HG02884 (cell line): Measurements from ENCODE around the gene HPD.
"Not testable (repeated sequence)": the region's sequence is repeated elsewhere in the genome, so short reads cannot be mapped to it uniquely, and the experiment has no call there.

Experiments
- ATAC-seq: cut with Tn5 transposase; IDR thresholded peaks from one replicate; pipeline ENCODE4 v1.9.1; 2021; ENCODE audit warnings: mild to moderate bottlenecking, moderate library complexity; ENCODE audit not compliant: unreplicated experiment

HPD gene

DNA sequence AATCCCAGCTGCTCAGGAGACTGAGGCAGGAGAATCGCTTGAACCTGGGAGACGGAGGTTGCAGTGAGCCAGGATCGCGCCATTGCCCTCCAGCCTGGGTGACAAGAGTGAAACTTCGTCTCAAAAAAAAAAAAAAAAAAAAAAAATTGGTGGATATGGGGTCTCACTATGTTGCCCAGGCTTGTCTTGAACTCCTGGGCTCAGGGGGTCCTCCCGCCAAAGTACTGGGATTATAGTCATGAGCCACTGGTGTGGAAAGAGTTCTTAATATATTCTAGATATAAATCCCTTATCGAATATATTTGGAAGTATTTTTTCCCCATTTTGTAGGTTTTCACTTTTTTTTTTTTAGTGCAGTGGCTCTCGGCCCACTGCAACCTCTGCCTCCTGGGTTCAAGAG, 10.6 kb upstream of the HPD start:
- not testable (repeated sequence) for ATAC-seq

DNA sequence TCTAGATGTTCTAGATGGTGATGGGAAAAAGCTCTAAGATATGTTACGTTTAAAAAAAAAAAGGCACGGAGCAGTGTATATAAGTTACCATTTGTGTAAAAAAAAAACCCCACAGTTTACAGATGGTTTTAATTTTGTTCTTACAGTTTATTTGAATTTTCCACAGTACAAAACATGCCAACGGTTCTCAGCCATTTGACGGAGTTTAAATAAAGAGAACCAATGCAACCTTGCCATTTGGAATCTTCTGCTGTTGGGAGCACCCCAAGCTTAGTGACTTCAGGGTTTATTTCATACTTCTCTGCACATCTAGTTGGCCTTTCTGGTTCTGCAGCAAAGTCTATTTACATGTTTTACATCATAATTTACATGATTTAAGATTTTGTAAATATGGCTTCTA, 7.7 kb upstream of the HPD start:
- no peak for ATAC-seq

DNA sequence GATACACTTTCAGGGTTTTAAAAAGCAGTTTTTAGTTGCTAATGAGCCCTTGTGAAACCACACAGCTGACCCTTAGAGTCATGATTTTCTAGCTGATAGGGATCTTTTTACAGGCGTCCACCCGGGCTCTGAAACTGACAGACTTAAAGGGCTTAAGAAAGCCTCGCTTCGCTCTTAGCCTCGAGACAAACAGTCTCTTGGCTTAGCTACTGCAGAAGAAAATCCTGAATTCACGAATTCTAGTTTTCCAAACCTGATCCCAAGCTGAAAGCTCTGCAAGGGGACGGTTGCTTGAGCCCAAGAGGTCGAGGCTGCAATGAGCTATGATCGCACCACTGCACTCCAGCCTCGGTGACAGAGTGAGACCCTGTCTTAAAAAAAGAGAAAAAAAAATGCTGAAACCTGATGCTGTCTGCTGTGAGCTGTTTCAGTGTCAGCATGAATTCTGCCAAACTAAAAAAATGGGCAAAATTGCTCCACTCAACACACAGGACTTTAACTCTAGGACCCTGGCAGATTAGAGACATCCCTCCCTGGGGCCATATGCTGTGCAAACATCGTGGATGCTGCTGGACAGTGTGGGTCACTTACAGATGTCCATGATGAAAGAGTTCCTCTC, 3.1 kb upstream of the HPD start:
- no peak for ATAC-seq

DNA sequence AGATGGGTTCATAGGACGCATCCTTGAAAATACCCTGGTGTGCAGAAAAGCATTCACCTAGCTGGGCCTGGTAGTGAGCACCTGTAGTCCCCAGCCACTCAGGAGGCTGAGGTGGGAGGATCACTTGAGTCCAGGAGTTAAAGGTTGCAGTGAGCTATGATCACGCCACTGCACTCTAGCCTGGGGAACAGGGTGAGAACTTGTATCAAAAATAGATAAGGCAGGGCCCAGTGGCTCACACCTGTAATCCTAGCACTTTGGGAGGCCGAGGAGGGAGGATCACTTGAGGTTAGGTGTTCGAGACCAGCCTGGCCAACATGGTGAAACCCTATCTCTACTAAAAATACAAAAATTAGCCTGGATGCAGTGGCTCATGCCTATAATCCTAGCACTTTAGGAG, 2.0 kb upstream of the HPD start:
- not testable (repeated sequence) for ATAC-seq

DNA sequence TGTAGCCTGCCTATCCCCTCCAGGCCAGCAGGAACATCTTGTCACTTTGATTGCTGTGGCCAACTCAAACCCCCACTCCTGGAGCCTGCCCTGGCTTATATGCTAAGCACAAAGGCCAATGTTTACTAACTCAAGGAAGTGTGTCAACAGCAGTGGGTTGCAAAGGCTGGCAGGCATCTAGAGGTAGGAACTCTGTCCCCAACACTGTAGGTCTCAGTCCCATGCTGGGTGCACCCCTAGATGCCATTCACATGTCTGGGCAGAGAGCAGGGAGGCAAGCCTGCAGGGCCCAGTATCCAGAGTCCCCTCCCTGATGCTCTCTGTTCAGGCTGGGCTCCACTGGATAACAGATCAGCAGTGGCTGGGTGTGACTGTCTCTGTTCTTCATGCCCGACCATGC, 1.6 kb upstream of the HPD start:
- ATAC-seq, result no peak

DNA sequence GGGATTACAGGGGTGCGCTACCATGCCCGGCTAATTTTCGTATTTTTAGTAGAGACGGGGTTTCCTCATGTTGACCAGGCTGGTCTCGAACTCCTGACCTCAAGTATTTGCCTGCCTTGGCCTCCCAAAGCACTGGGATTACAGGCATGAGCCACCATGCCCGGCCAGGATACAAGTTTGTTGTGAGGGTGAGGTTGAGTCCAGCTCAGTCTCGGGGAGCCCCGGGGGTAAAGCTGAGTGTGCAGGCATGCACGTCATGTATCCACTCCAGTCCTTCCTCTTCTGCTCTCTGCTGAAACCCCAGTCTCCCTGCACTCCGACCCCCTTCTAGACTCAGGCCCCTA, 369 bp downstream of the HPD start:
- no peak for ATAC-seq

DNA sequence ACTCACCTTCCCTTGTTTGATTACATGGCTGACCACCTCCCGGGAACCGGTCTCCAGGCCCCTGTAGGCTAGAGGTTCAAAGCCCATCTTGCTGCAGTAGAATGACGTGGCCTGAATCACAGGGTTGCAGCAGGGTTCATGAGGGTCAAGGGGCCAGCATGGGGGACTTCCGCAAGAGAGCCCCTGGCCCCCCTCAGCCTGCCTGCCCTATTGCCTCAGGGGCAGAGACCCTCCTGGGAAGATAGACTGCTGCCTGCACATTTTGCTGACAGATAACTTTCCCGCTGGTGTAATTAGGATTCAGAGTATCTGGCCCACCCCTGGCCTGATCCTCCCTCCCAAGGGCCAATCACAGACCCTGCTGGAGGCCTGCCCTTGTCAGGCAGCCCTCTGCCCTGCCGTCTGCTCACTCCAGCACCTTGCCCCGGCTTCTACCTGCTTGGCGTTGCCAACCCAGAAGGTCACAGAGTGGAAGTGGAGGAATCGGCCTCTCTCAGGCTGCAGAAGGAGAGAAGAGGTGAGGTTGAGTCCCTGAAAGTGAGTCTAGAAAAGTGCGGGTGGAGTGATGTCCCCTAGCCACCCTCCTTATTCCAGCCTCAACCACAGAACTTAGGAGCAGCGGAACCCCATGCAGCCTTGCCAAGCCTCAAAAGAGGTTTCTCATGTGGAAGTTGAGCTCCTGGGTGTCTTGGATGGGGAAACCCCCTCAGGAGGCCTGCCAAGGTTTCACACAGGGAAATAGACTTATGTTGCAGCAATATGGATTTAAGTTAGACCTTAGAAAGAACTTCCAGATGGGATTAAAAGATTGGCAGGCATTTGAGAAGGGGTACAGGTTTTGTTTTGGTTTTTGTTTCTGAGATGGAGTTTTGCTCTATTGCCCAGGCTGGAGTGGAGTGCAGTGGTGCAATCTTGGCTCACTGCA, 1.1 kb downstream of the HPD start:
- ATAC-seq, result no peak

DNA sequence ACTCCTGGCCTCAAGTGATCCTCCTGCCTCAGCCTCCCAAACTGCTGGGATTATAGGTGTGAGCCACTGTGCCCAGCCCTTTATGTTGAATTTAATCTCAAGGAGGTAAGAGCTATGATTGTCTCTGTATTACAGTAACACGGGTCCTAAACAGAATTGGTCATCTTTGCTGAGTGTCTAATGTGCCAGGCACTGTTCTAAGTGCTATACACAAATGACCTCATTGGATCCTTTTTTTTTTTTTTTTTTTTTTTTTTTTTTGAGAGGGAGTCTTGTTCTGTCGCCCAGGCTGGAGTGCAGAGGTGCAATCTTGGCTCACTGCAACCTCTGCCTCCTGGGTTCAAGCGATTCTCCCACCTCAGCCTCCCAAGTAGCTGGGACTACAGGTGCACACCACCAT, 6.3 kb downstream of the HPD start:
- ATAC-seq, result not testable (repeated sequence)

DNA sequence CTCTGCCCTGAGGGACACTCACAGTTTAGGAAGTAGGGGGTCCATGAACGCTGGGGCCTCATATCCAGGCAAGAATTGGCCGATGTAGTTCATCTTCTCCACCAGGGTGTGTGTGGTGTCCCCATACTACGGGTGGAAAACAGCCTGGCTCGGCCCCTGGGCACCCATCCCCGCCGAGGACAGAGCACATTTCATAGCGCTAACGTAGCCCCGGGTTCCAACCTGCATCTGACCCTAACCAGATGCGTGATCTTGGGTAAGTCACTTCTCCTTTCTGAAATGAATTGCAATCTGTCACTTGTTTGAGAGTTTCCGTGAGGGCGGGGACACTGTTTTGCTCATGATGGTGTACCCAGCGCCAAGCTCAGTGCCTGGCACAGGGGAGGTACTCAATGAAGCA, 9.0 kb downstream of the HPD start:
- ATAC-seq, result no peak

DNA sequence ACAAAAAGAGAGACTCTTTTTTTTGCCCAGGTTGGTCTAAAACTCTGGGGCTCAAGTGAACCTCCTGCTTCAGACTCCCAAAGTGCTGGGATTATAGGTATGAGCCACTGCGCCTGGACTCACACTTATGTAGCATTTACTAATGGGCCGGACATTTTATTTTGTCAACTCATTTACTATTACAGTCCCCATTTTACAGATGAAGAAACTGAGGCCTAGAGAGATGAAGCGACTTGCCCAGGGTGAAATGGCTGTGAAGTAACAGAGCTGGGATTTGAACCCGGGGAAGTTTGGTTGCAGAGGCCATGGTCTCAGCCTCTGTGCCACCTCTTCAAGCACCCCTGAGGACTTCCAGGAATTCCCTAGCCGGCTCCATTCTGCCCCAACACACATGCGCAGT, 9.4 kb downstream of the HPD start:
- no peak for ATAC-seq

DNA sequence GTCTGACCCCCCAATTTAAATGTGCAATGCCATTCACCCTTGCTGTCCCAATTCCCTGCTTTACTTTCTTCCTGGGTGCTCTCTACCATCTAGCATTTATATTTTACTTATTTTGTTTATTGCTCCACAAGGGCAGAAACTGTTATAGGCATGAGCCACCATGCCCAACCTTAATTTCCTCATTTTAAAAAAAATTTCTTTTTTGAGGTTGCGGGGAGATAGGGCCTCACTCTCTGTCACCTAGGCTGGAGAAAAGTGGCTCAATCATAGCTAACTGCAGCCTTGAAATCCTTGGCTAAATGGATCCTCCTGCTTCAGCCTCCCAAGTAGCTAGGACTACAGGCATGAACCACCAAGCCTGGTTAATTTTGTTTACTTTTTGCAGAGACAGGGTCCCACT, 13.0 kb downstream of the HPD start:
- ATAC-seq, result no peak

DNA sequence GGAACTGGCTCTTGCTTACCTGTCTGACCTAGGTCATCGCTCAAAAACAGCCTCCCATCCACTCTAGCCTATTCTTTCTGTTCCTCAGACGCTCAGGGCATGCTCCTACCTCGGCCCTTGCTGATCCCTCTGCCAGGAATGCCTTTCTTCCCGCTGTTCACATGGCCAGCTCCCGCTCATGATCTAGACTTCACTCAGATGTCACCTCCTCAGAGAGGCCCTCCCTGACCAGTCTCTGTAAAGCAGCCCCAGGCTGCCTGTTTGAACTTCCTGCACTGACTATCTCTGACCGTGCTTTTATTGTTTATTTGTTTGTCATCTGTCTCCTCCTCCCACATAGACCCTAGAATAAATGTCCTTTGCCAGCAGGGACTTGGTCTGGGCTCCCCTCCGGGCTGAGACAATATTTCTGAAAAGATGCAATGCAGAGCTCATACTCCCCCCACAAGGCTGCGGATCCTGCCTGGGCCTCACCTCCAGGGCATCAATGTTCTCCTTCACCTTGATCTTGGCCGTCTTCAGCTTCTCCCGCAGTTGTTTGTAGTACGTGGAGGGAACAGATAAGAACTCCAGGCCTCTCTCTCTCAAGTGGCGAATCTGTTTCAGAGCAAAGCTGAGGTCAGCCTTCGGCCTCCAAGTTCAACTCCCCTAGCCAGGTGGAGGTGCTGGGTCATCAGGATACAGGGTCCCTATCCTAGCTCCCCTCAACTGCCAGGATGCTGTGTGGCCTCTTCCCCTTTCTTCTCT, 15.2 kb downstream of the HPD start:
- no peak for ATAC-seq

DNA sequence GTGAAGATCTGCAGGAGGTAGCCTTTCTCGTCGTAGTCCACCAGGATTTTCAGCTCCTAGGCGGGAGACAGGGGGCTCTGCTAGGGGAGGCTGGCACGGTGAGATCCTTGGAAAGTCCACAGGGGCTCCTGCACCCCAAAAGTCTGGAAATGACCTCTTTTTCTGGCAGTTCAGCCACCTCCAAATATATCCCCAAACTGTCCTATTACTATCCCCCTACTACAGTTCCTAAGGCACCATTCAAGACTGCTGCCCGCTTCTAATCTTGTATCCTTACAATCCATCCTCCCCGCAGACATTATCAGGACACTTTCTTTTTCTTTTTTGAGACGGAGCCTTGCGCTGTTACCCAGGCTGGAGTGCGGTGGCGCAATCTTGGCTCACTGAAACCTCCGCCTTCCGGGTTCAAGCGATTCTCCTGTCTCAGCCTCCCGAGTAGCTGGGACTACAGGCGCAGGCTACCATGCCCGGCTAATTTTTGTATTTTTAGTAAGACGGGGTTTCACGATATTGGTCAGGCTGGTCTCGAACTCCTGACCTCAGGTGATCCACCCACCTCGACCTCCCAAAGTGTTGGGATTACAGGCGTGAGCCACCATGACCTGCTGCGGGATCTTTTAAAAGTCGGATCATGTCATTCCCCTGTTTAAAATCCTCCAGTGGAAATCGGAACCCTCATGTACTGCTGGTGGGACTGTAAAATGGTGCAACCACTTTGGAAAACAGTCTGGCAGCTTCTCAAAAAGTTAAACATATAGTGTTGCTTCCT, 18.5 kb downstream of the HPD start:
- ATAC-seq, result no peak

DNA sequence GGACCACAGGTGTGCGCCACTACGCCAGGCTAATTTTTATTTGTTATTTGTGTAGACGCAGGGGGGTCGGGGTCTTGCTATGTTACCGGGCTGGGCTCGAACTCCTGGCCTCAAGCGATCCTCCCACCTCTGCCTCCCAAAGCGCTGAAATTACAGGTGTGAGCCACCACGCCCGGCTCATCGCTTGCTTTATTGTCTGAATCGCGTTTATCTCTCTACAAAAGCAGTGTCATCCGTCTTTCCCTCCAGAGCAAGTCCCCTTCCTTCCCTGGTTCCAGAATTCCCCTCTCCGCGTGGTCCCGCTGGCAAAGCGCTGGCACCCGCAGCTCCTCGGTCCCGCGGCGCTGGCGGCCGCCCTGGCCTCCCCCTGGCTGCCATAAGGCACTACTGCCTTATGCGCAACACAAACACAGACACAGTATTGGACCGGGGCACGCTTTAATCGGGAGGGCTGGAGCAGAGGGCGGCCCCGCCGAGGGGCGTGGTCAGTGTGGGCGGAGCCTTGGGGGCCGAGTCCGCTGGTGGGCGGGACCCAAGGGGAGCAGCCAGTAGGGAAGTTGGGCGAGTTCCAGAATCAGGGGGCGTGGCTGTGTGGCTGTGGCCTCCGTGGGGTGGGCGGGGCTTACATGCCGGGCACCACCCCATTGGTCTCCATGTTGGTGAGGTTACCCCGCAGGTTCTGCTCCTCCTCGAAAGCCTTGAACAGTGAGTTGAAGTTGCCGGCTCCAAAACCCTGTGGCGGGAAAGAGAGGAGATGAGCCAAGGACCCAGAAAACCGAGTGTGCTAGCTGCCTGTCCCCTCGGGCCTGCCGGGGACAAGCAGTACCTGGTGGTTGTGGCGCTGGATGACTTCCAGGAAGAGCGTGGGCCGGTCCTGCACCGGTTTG, 19.3 kb downstream of the HPD start:
- ATAC-seq, result peak; percentile 94

DNA sequence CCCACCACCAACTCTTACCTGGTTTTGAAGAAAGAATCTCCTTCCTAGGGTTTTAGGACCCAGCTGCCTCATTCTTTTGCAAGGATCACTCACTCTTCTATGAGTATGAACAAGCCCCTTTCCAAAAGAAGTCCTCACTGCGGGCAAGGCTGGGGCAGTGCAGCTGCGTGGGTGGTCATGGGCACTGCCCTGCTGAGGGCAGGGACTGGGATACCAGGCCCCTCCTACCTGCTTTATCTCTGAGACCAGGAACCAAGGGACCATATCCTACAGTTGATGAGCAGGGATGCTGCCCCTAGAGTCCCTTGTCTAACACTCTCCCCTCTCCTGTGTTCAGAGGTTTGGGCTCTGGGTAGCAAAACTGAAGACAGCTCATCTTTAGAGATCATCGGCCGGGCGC, 20.5 kb downstream of the HPD start:
- ATAC-seq, result no peak

DNA sequence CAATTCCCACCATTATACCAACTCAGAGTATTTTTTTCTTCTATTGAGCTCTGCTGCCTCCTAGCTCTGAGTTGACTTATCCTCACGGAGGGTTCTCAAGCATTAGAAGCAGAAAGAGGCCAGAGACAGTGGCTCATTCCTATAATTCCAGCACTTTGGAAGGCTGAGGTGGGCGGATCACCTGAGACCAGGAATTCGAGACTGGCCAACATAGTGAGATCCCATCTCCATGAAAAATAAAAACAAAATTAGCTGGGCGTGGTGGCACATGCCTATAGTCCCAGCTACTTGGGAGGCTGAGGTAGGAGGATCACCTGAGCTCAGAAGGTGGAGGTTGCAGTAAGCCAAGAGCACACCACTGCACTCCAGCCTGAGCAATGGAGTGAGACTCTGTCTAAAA, 21.0 kb downstream of the HPD start:
- no peak for ATAC-seq

DNA sequence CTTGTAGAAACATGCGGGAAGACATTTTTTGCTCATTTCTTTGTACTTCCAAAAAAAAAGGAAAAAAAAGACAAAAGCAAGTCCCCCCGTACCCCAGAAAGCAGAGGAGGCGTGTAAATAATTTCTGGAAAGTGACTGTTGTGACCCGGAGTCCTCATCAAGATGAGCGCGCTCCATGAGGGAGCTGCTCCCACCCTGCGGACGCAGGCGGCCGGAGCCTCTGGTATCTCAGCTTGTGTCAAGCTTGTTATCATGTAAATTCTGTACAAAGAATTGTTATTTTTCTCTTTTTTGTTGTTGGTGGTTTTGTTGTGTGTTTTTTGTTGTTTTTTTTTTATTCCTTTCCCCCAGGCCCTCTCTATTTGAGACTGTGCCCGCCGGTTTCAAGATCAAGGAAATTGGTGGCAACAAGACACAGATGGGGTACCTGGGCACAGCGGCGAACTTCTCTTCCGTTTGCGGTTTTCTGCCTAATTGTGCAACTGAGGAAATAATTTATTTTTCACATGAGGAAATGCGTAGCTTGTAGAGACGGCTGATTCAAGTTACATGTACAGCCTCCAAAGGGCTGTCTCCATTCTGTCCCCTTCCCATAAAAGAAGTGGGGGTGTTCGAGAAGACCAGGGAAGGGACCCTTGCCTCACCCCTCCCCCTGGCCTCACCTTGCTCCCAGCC, 27.0 kb downstream of the HPD start:
- no peak for ATAC-seq

DNA sequence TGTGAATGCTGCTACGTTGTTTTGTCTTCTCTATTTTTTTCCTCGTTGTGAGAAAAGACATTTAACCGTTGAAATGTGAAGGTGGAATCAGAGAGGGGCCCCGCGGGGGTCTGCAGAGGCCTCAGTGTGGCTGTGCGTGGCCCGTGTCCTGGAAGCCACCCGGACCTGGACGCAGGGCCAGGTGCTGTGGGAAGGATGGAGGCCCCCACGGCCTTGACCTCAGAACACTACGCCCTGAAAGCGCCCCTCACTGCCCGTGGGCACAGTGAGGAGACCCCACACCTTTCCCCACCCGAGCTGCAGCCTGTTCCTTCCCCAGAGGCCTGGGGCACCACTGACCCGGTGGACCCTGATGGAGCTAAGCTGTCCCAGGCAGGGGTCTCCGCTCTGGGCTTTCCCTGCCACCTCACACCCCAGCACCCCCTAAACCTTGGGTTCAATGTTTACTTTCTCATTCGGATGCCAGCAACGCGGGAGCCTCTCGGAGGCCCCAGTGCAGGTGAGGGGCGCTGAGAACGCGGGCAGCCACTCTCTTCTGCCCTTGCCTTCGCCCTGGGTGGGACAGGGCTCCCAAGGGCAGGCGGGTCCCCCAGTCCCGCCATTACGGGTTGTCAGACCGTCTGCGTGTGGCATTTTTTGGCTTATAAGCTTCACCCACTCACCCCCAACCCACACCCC, 27.9 kb downstream of the HPD start:
- ATAC-seq, result no peak

DNA sequence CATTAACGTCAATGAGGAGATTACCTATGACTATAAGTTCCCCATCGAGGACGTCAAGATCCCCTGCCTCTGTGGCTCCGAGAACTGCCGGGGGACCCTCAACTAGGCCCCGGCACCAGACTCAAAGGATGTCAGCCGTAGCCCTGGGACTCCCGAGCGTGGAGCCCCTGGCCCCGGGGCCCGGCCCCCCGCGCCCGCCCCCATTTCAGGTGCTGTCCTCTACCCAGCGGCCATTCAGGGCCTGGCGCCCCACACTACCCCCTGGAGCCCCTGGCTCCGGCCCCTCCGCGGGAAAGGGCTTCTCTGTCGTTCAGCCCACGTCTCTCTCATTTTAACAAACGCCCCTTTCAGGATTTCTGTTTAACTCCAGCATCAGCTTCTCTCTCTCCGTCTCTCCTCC, 28.5 kb downstream of the HPD start:
- ATAC-seq, result no peak
